ENCODE data around the gene RIN1. TPM values are rescaled to one million over a fixed set of nuclear protein-coding genes. Genes with fewer than 3 reads are reported as not detected.

RIN1 gene
- polyA plus RNA-seq, 4 donors, result 5.8 to 9.6 (median 7.2) TPM

DNA sequence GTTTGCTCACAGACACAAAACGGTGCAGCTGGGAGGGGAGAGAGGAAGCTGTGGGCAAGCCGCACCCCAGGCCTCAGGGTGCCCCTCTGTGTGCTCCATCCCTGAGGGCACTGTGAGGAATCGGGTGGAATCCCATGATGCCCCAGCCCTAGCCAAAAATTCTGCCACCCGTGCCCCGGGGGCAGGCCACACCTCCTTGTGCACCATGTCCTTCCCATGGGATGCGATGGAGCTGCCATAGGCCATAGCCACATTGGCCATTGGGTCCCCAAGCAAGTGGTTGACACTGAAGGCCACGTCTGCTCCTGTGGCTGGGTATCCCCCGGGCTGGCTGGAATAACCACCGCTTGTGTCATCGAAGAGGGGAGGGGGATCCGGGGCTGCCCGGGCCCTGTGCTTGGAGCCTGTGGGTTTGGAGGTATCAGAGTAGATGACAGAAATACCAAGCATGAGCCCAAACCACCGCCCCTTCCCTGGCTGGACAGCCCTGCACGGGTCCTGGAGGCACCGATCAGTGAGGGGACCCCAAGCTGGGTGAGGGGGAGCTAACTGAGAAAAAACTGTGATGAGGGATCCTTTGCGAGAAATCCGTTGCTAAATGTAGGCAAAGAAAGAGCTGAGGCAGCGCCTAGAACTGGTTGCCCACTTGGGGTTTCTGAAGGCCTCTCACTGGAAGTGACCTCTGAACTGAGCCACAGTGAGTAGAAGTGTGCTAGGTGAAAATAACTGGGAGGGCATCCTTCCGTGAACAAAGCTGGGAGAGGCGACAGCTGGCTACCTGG, 48.2 kb downstream of the RIN1 start:
- 41 to 47% (median 47%) methylated on average over 18 to 20 of the region's 20 CpGs for WGBS, 3 donors
- DNase-seq (no peak), FAIRE-seq (no peak)
- Histone ChIP-seq H3K4me1 (ENCODE audit: control insufficient read depth in 3 of 3, insufficient read depth in 2 of 3, low read depth in 1 of 3, low read length in 2 of 3) (peaks cover 5 to 36% (median 8%) of the 10 kb centered on the region in 3 donors), H3K27ac (ENCODE audit: low read depth in 1 of 3, low read length in 2 of 3) (peak overlapping the region; percentile 86 to 97 (median 97)), H3K36me3 (ENCODE audit: control insufficient read depth in 3 of 3, insufficient read depth in 2 of 3, low read depth in 1 of 3, low read length in 3 of 3) (peaks cover 0 to 49% (median 0%) of the 10 kb centered on the region in 3 donors), H3K9me3 (ENCODE audit: control insufficient read depth in 2 of 2, insufficient read depth in 1 of 2, low read depth in 1 of 2, low read length in 1 of 2) (no peaks in the 10 kb centered on the region), H3K4me3 (ENCODE audit: low read depth in 1 of 3, low read length in 3 of 3) (peak overlapping the region; percentile 72 to 82 (median 74)), H3K27me3 (ENCODE audit: control insufficient read depth in 3 of 3, insufficient read depth in 3 of 3, low read length in 3 of 3) (peaks cover 0 to 22% (median 5%) of the 10 kb centered on the region in 3 donors)

GRCh38 chr11:66287211-66287888, 48.9 kb downstream of the RIN1 start:
- FAIRE-seq (no peak), DNase-seq (no peak)
- Histone ChIP-seq H3K36me3 (ENCODE audit: control insufficient read depth in 3 of 3, insufficient read depth in 2 of 3, low read depth in 1 of 3, low read length in 3 of 3) (peaks cover 0 to 55% (median 0%) of the 10 kb centered on the region in 3 donors), H3K9me3 (ENCODE audit: control insufficient read depth in 2 of 2, insufficient read depth in 1 of 2, low read depth in 1 of 2, low read length in 1 of 2) (no peaks in the 10 kb centered on the region), H3K4me1 (ENCODE audit: control insufficient read depth in 3 of 3, insufficient read depth in 2 of 3, low read depth in 1 of 3, low read length in 2 of 3) (peaks cover 5 to 40% (median 8%) of the 10 kb centered on the region in 3 donors), H3K27me3 (ENCODE audit: control insufficient read depth in 3 of 3, insufficient read depth in 3 of 3, low read length in 3 of 3) (peaks cover 0 to 15% (median 0%) of the 10 kb centered on the region in 3 donors), H3K27ac (ENCODE audit: low read depth in 1 of 3, low read length in 2 of 3) (peak overlapping the region in 1 of 3 donors; percentile 86), H3K4me3 (ENCODE audit: low read depth in 1 of 3, low read length in 3 of 3) (peak overlapping the region in 1 of 3 donors; percentile 82)
- 73 to 86% (median 80%) methylated on average over 10 of the region's 10 CpGs for WGBS, 3 donors

GRCh38 chr11:66286699-66287098, 49.5 kb downstream of the RIN1 start:
- 86 to 90% (median 89%) methylated on average over 5 of the region's 5 CpGs for WGBS, 3 donors
- H3K27ac ChIP-seq (ENCODE audit: low read depth in 1 of 3, low read length in 2 of 3), result no peak overlapping the region
- FAIRE-seq (no peak), DNase-seq (no peak)
- H3K4me1 ChIP-seq (ENCODE audit: control insufficient read depth in 3 of 3, insufficient read depth in 2 of 3, low read depth in 1 of 3, low read length in 2 of 3), result peaks cover 5 to 40% (median 6%) of the 10 kb centered on the region in 3 donors
- H3K9me3 ChIP-seq (ENCODE audit: control insufficient read depth in 2 of 2, insufficient read depth in 1 of 2, low read depth in 1 of 2, low read length in 1 of 2), result no peaks in the 10 kb centered on the region
- H3K36me3 ChIP-seq (ENCODE audit: control insufficient read depth in 3 of 3, insufficient read depth in 2 of 3, low read depth in 1 of 3, low read length in 3 of 3), result peaks cover 0 to 55% (median 0%) of the 10 kb centered on the region in 3 donors
- H3K27me3 ChIP-seq (ENCODE audit: control insufficient read depth in 3 of 3, insufficient read depth in 3 of 3, low read length in 3 of 3), result peaks cover 0 to 9% (median 0%) of the 10 kb centered on the region in 3 donors
- no peak overlapping the region for H3K4me3 ChIP-seq (ENCODE audit: low read depth in 1 of 3, low read length in 3 of 3)

DNA sequence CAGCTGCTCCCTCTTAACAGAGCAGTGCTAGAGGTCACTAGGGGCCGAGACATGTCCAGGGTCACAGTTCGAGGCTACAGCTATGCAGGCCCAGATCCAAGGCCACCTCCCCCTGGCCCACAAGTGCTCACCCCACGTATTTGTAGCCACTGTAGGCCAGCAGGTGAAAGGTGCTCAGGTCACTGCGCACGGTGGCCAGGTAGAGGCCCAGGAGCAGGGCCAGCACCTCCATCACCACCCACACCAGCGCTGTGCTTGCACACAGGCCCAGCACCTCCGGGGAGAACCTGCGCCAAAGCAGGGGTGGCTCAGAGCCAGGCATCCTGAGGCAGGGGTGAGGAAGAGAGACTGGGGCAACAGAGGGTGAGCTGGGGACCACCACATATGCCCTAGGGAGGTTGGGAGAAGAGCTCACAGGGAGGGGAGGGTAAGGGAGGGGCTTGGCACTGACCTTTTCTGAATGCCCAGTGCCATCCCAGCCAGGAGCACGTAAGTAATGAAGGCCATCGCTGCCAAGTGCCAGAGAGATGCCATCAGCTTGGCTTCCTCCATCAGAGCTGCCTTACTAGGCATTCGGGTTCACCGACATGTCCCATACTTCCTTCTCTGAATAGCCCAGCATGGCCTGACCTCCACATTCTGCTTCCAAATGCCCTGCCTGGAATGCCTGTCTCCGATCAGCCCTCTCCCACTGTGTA, 50.8 kb downstream of the RIN1 start:
- FAIRE-seq, result no peak
- no peak for DNase-seq
- no peaks in the 10 kb centered on the region for H3K9me3 ChIP-seq (ENCODE audit: control insufficient read depth in 2 of 2, insufficient read depth in 1 of 2, low read depth in 1 of 2, low read length in 1 of 2)
- H3K4me3 ChIP-seq (ENCODE audit: low read depth in 1 of 3, low read length in 3 of 3), result no peak overlapping the region
- 90 to 93% (median 90%) methylated on average over 13 of the region's 13 CpGs for WGBS, 3 donors
- peaks cover 0 to 55% (median 0%) of the 10 kb centered on the region in 3 donors for H3K36me3 ChIP-seq (ENCODE audit: control insufficient read depth in 3 of 3, insufficient read depth in 2 of 3, low read depth in 1 of 3, low read length in 3 of 3)
- H3K4me1 ChIP-seq (ENCODE audit: control insufficient read depth in 3 of 3, insufficient read depth in 2 of 3, low read depth in 1 of 3, low read length in 2 of 3), result peaks cover 5 to 34% (median 5%) of the 10 kb centered on the region in 3 donors
- H3K27me3 ChIP-seq (ENCODE audit: control insufficient read depth in 3 of 3, insufficient read depth in 3 of 3, low read length in 3 of 3), result no peaks in the 10 kb centered on the region
- H3K27ac ChIP-seq (ENCODE audit: low read depth in 1 of 3, low read length in 2 of 3), result no peak overlapping the region

- H3K36me3 ChIP-seq (ENCODE audit: control insufficient read depth in 3 of 3, insufficient read depth in 2 of 3, low read depth in 1 of 3, low read length in 3 of 3), result peaks cover 0 to 55% (median 0%) of the 10 kb centered on the region in 3 donors
- 94 to 95% (median 95%) methylated on average over 15 to 16 of the region's 16 CpGs for WGBS, 3 donors
- no peaks in the 10 kb centered on the region for H3K9me3 ChIP-seq (ENCODE audit: control insufficient read depth in 2 of 2, insufficient read depth in 1 of 2, low read depth in 1 of 2, low read length in 1 of 2)
- H3K4me3 ChIP-seq (ENCODE audit: low read depth in 1 of 3, low read length in 3 of 3), result no peak overlapping the region
- peaks cover 0 to 26% (median 0%) of the 10 kb centered on the region in 3 donors for H3K4me1 ChIP-seq (ENCODE audit: control insufficient read depth in 3 of 3, insufficient read depth in 2 of 3, low read depth in 1 of 3, low read length in 2 of 3)
- H3K27ac ChIP-seq (ENCODE audit: low read depth in 1 of 3, low read length in 2 of 3), result no peak overlapping the region
- DNase-seq, result no peak
- H3K27me3 ChIP-seq (ENCODE audit: control insufficient read depth in 3 of 3, insufficient read depth in 3 of 3, low read length in 3 of 3), result peaks cover 0 to 3% (median 0%) of the 10 kb centered on the region in 3 donors
- no peak for FAIRE-seq
Observed at GRCh38 chr11:66284526-66285078, 51.6 kb downstream of the RIN1 start.

DNA sequence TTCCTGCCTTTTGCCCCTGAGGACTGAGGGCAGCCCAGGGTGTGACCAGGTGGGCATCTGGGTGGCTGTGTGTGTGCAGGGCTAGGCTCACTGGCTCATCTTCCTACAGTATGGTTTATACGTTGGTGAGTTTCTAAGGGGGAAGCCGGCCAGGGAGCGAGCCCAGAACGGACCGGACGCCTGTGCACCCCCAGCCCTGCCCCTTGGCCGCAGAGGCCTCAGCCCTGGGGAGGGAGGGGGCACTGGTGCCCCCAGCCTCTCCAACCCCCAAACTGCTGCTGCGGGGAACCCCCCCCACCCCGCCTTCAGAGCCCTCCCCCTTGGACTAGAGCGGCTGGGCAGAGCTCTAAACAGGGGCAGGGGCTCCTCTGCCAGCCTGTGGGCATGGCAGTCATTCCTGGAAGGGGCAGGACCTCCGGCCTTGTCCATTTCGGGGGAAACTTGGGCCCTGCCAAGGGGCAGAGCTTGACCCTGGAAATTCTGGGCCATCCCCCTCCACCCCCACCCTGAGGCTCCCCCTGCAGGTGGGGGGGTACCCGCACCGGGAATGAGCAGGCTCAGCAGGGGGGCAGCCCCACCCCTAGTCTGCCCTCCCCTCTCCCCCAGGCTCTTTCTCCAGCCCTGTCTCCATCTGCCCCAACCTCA, 52.7 kb downstream of the RIN1 start:
- 82 to 85% (median 82%) methylated on average over 12 to 14 of the region's 14 CpGs for WGBS, 3 donors
- Histone ChIP-seq H3K27ac (ENCODE audit: low read depth in 1 of 3, low read length in 2 of 3) (no peak overlapping the region), H3K4me1 (ENCODE audit: control insufficient read depth in 3 of 3, insufficient read depth in 2 of 3, low read depth in 1 of 3, low read length in 2 of 3) (peaks cover 0 to 23% (median 0%) of the 10 kb centered on the region in 3 donors), H3K36me3 (ENCODE audit: control insufficient read depth in 3 of 3, insufficient read depth in 2 of 3, low read depth in 1 of 3, low read length in 3 of 3) (peaks cover 0 to 55% (median 0%) of the 10 kb centered on the region in 3 donors), H3K9me3 (ENCODE audit: control insufficient read depth in 2 of 2, insufficient read depth in 1 of 2, low read depth in 1 of 2, low read length in 1 of 2) (no peaks in the 10 kb centered on the region), H3K27me3 (ENCODE audit: control insufficient read depth in 3 of 3, insufficient read depth in 3 of 3, low read length in 3 of 3) (peaks cover 0 to 12% (median 0%) of the 10 kb centered on the region in 3 donors), H3K4me3 (ENCODE audit: low read depth in 1 of 3, low read length in 3 of 3) (no peak overlapping the region)
- FAIRE-seq, result no peak
- no peak for DNase-seq

DNA sequence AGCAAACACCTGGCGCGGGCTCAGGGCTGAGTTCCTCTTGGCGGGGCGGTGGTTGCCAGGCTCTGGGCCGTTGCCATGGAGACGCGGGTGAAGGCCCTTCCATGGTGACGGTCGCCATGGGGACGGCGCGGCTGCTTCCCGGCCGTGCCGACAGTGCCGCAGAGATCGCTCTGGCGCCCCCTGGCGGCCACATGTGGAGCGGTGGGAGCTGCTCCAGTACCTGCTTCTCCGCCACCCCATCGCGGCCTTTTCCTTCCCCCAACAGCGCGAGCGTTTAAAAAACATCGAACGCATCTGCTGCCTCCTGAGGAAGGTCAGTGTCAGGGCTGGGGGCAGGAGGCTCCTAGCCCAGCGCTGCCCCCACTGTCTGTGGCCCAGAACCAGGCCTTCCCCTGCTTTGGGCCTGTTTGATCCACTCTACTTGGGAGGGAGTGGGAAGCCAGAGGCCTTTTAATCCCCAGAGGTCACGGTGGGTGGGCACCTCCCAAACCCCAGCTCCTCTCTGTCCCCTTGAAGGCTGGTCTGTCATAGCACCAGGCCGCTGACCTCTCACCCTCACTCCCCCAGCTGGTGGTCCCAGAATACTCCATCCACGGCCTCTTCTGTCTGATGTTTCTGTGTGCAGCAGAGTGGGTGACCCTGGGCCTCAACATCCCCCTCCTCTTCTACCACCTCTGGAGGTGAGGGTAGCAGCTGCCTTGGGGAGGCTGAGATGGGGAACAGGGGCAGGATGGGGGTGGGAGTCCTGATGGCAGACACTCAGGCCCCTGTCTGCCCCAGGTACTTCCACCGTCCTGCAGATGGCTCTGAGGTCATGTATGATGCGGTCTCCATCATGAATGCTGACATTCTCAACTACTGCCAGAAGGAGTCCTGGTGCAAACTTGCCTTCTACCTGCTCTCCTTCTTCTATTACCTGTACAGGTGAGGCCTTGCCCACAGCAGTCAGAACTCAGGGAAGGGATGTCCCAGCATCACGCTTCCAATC, 53.5 kb downstream of the RIN1 start:
- peak overlapping the region in 1 of 3 donors; percentile 8 for H3K27ac ChIP-seq (ENCODE audit: low read depth in 1 of 3, low read length in 2 of 3)
- FAIRE-seq, result no peak

More for the DNA sequence above, 53.5 kb downstream of the RIN1 start:
- H3K9me3 ChIP-seq (ENCODE audit: control insufficient read depth in 2 of 2, insufficient read depth in 1 of 2, low read depth in 1 of 2, low read length in 1 of 2), result no peaks in the 10 kb centered on the region
- WGBS, 3 donors, result 13 to 17% (median 16%) methylated on average over 27 to 35 of the region's 35 CpGs
- H3K4me3 ChIP-seq (ENCODE audit: low read depth in 1 of 3, low read length in 3 of 3), result no peak overlapping the region
- H3K36me3 ChIP-seq (ENCODE audit: control insufficient read depth in 3 of 3, insufficient read depth in 2 of 3, low read depth in 1 of 3, low read length in 3 of 3), result peaks cover 0 to 52% (median 0%) of the 10 kb centered on the region in 3 donors
- peak; percentile 94 to 99 for DNase-seq
- peaks cover 0 to 17% (median 0%) of the 10 kb centered on the region in 3 donors for H3K4me1 ChIP-seq (ENCODE audit: control insufficient read depth in 3 of 3, insufficient read depth in 2 of 3, low read depth in 1 of 3, low read length in 2 of 3)
- H3K27me3 ChIP-seq (ENCODE audit: control insufficient read depth in 3 of 3, insufficient read depth in 3 of 3, low read length in 3 of 3), result peaks cover 0 to 14% (median 0%) of the 10 kb centered on the region in 3 donors

Data from small intestine (tissue), 7 donors.